H9 (cell line): ENCODE data around the gene CYTIP. TPM values are rescaled to one million over a fixed set of nuclear protein-coding genes. Genes with fewer than 3 reads are reported as not detected.

Experiments
- DNase-seq: peaks from one replicate; pipeline ENCODE4 v3.0.0-alpha.2; 2017
- H2AFZ ChIP-seq: one replicate; pipeline ENCODE4 v1.6.1; 2013; ENCODE audit warnings: mild to moderate bottlenecking, low read length, control low read depth, moderate library complexity
- H2AK5ac ChIP-seq: 2 replicates; pipeline ENCODE4 v1.6.1; 2013; ENCODE audit warnings: low read length, control low read depth, mixed read lengths; ENCODE audit not compliant: insufficient read length
- H2BK120ac ChIP-seq: one replicate; pipeline ENCODE4 v1.6.1; 2013; ENCODE audit warnings: low read depth, mild to moderate bottlenecking, low read length, control low read depth, inconsistent platforms; ENCODE audit not compliant: poor library complexity, severe bottlenecking
- H2BK12ac ChIP-seq: 2 replicates; pipeline ENCODE4 v1.6.1; 2013; ENCODE audit warnings: low read length, control low read depth, mixed read lengths, low read depth; ENCODE audit not compliant: insufficient read length
- H2BK15ac ChIP-seq: 2 replicates; pipeline ENCODE4 v1.6.1; 2013; ENCODE audit warnings: low read depth, low read length, control low read depth
- H2BK20ac ChIP-seq: one replicate; pipeline ENCODE4 v1.6.1; 2013; ENCODE audit warnings: low read depth, mild to moderate bottlenecking, low read length, control low read depth, inconsistent platforms; ENCODE audit not compliant: poor library complexity, severe bottlenecking
- H2BK5ac ChIP-seq: 2 replicates; pipeline ENCODE4 v1.6.1; 2013; ENCODE audit warnings: low read length, control low read depth, mixed read lengths; ENCODE audit not compliant: insufficient read length
- H3K14ac ChIP-seq: 2 replicates; pipeline ENCODE4 v1.6.1; 2013; ENCODE audit warnings: low read length, control low read depth; ENCODE audit not compliant: insufficient read depth
- H3K18ac ChIP-seq: 2 replicates; pipeline ENCODE4 v1.6.1; 2013; ENCODE audit warnings: low read depth, mild to moderate bottlenecking, mixed read lengths, low read length, control low read depth; ENCODE audit not compliant: insufficient read length
- H3K23ac ChIP-seq: 2 replicates; pipeline ENCODE4 v1.6.1; 2013; ENCODE audit warnings: low read length, control low read depth, mixed read lengths, low read depth; ENCODE audit not compliant: insufficient read length
- H3K23me2 ChIP-seq: 2 replicates; pipeline ENCODE4 v1.6.1; 2013; ENCODE audit warnings: low read depth, mild to moderate bottlenecking, mixed read lengths, low read length, control low read depth; ENCODE audit not compliant: insufficient read length, poor library complexity, severe bottlenecking
- H3K27ac ChIP-seq: 2 replicates; pipeline ENCODE4 v1.5.1; 2013; ENCODE audit warnings: low read length, control low read depth, mixed read lengths, low read depth; ENCODE audit not compliant: insufficient read length
- H3K27me3 ChIP-seq: 2 replicates; pipeline ENCODE4 v1.6.1; 2013; ENCODE audit warnings: low read length, control low read depth, inconsistent platforms; ENCODE audit not compliant: insufficient read depth
- H3K4ac ChIP-seq: 2 replicates; pipeline ENCODE4 v1.6.1; 2013; ENCODE audit warnings: low read depth, mild to moderate bottlenecking, control low read depth, inconsistent platforms, low read length, moderate library complexity
- H3K4me1 ChIP-seq: 2 replicates; pipeline ENCODE4 v1.6.1; 2013; ENCODE audit warnings: low read length, control low read depth, inconsistent platforms; ENCODE audit not compliant: insufficient read depth
- H3K4me2 ChIP-seq: 2 replicates; pipeline ENCODE4 v1.6.1; 2013; ENCODE audit warnings: low read length, control low read depth, mixed read lengths; ENCODE audit not compliant: insufficient read length, insufficient read depth
- H3K56ac ChIP-seq: 2 replicates; pipeline ENCODE4 v1.6.1; 2013; ENCODE audit warnings: low read depth, mild to moderate bottlenecking, mixed read lengths, low read length, control low read depth; ENCODE audit not compliant: insufficient read length
- H3K79me1 ChIP-seq: 2 replicates; pipeline ENCODE4 v1.6.1; 2013; ENCODE audit warnings: low read depth, mild to moderate bottlenecking, moderate library complexity, low read length, control low read depth, inconsistent platforms; ENCODE audit not compliant: insufficient read depth, poor library complexity, severe bottlenecking
- H3K79me2 ChIP-seq: 2 replicates; pipeline ENCODE4 v1.6.1; 2013; ENCODE audit warnings: low read length, control low read depth, inconsistent platforms; ENCODE audit not compliant: insufficient read depth
- H3K9ac ChIP-seq: 2 replicates; pipeline ENCODE4 v1.6.1; 2013; ENCODE audit warnings: low read length, control low read depth, mixed read lengths; ENCODE audit not compliant: insufficient read length; ENCODE audit errors: extremely low read depth
- H3K9me3 ChIP-seq: one replicate; pipeline ENCODE4 v1.6.1; 2013; ENCODE audit warnings: low read depth, low read length, inconsistent platforms; ENCODE audit not compliant: control insufficient read depth
- H3T11ph ChIP-seq: one replicate; pipeline ENCODE4 v1.6.1; 2013; ENCODE audit warnings: mild to moderate bottlenecking, low read length, control low read depth, inconsistent platforms
- H4K20me1 ChIP-seq: one replicate; pipeline ENCODE4 v1.6.1; 2013; ENCODE audit not compliant: control insufficient read depth, insufficient read length, insufficient read depth
- H4K5ac ChIP-seq: 2 replicates; pipeline ENCODE4 v1.6.1; 2013; ENCODE audit warnings: low read depth, mild to moderate bottlenecking, mixed read lengths, low read length, control low read depth; ENCODE audit not compliant: insufficient read length
- H4K8ac ChIP-seq: replicated peaks from 2 replicates; pipeline ENCODE4 v1.6.1; 2013; ENCODE audit warnings: low read length, control low read depth, mixed read lengths, low read depth; ENCODE audit not compliant: insufficient read length
- H4K91ac ChIP-seq: 2 replicates; pipeline ENCODE4 v1.6.1; 2013; ENCODE audit warnings: low read depth, mild to moderate bottlenecking, moderate library complexity, mixed read lengths, low read length, control low read depth; ENCODE audit not compliant: insufficient read length
- H3K27ac Mint-ChIP-seq, 3 experiments: 2 replicates in 2 of 3; 3 replicates in 1 of 3; pipeline ENCODE4 v1.8.0; 2020 to 2021; ENCODE audit warnings: mixed read lengths in 3 of 3, mild to moderate bottlenecking in 1 of 3, moderate library complexity in 1 of 3
- H3K27me3 Mint-ChIP-seq: 2 replicates; pipeline ENCODE4 v1.8.0; 2021; ENCODE audit warnings: low read depth, mild to moderate bottlenecking, moderate library complexity, mixed read lengths
- H3K36me3 Mint-ChIP-seq, 3 experiments: 2 replicates in 2 of 3; 3 replicates in 1 of 3; pipeline ENCODE4 v1.8.0; 2020 to 2021; ENCODE audit warnings: low read depth in 3 of 3, mixed read lengths in 3 of 3; ENCODE audit not compliant: insufficient read depth in 1 of 3
- H3K4me1 Mint-ChIP-seq, 2 experiments: 2 replicates each; pipeline ENCODE4 v1.8.0; 2020; ENCODE audit warnings: mixed read lengths in 2 of 2
- H3K4me3 Mint-ChIP-seq, 2 experiments: 2 replicates in 1 of 2; 3 replicates in 1 of 2; pipeline ENCODE4 v1.8.0; 2020 to 2021; ENCODE audit warnings: mild to moderate bottlenecking in 2 of 2, mixed read lengths in 2 of 2, moderate library complexity in 1 of 2
- H3K9me3 Mint-ChIP-seq, 2 experiments: 2 replicates in 1 of 2; 3 replicates in 1 of 2; pipeline ENCODE4 v1.8.0; 2020; ENCODE audit warnings: mild to moderate bottlenecking in 2 of 2, mixed read lengths in 2 of 2, moderate library complexity in 1 of 2
- WGBS: extraction: QIAGEN DNeasy Blood & Tissue Kit; methylation state at CpG from one replicate; pipeline ENCODE4 v1.1.7; 2013; ENCODE audit warnings: missing lambda C conversion rate, low lambda C conversion rate, mixed read lengths; ENCODE audit not compliant: insufficient read length; ENCODE audit errors: extremely low coverage; 5-methylcytosine and 5-hydroxymethylcytosine counted together
- total RNA-seq: library from RNA; stranded (reverse); gene quantifications from 2 replicates; pipeline ENCODE4 v1.2.1, GENCODE V29; 2021
- TF ChIP-seq, protein P1 (sequence below): fragments of 200-600 bp; sonication (generic); conservative IDR thresholded peaks from 3 replicates; pipeline ENCODE4 v1.8.0; 2021; ENCODE audit warnings: antibody characterized with exemption, mild to moderate bottlenecking

CYTIP gene
- total RNA-seq, 1 experiment from 2014 or later: 0.28 TPM

DNA sequence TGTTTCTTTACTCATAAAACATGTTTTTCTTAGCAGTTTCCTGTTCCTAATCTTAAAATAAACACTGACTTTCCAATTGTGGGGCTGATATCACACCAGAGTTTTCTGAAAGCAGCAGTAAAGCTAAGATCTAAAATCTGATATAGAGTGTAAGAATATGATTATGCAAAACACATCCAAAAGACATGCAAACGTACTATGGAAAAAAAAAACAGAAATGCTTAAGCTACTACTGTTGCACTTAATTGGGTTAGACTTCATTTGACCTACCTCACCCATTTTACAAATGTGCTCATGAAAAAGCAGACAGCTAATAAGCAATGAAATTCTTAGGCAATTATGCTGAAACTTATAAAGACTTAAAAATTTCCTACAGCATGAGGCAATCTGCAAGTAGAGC lies 10.5 kb downstream of the CYTIP start:
- Mint-ChIP-seq H3K4me3 (no peak overlapping the region), H3K27me3 (no peaks in the 10 kb centered on the region), H3K27ac (no peak overlapping the region), H3K36me3 (no peaks in the 10 kb centered on the region), H3K4me1 (peaks cover 7 to 9% of the 10 kb centered on the region in 2 experiments), H3K9me3 (no peaks in the 10 kb centered on the region)
- no peak overlapping the region for H2BK15ac ChIP-seq
- H2BK5ac ChIP-seq: no peak overlapping the region
- H2AFZ ChIP-seq: no peak overlapping the region
- H3K56ac ChIP-seq: no peak overlapping the region
- H3K9ac ChIP-seq: no peak overlapping the region
- no peaks in the 10 kb centered on the region for H3K9me3 ChIP-seq
- H3K79me2 ChIP-seq: no peaks in the 10 kb centered on the region
- H3K14ac ChIP-seq: no peak overlapping the region
- H3K4me1 ChIP-seq: no peaks in the 10 kb centered on the region
- no peak overlapping the region for H3K23ac ChIP-seq
- DNase-seq: no peak
- no peaks in the 10 kb centered on the region for H3K27me3 ChIP-seq
- H4K20me1 ChIP-seq: no peaks in the 10 kb centered on the region
- H2AK5ac ChIP-seq: no peak overlapping the region
- no peak overlapping the region for H2BK12ac ChIP-seq
- H4K5ac ChIP-seq: no peak overlapping the region
- H3T11ph ChIP-seq: no peak overlapping the region
- no peak overlapping the region for H2BK120ac ChIP-seq
- H3K27ac ChIP-seq: no peak overlapping the region
- WGBS: no CpG with 5 or more reads among the region's 1 CpG
- no peak overlapping the region for H3K18ac ChIP-seq
- no peak overlapping the region for H2BK20ac ChIP-seq
- H3K4me2 ChIP-seq: no peak overlapping the region
- no peaks in the 10 kb centered on the region for H3K23me2 ChIP-seq
- TF ChIP-seq, protein P1, sequence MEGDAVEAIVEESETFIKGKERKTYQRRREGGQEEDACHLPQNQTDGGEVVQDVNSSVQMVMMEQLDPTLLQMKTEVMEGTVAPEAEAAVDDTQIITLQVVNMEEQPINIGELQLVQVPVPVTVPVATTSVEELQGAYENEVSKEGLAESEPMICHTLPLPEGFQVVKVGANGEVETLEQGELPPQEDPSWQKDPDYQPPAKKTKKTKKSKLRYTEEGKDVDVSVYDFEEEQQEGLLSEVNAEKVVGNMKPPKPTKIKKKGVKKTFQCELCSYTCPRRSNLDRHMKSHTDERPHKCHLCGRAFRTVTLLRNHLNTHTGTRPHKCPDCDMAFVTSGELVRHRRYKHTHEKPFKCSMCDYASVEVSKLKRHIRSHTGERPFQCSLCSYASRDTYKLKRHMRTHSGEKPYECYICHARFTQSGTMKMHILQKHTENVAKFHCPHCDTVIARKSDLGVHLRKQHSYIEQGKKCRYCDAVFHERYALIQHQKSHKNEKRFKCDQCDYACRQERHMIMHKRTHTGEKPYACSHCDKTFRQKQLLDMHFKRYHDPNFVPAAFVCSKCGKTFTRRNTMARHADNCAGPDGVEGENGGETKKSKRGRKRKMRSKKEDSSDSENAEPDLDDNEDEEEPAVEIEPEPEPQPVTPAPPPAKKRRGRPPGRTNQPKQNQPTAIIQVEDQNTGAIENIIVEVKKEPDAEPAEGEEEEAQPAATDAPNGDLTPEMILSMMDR: no peak
- H4K8ac ChIP-seq: no peak overlapping the region
- no peak overlapping the region for H4K91ac ChIP-seq
- no peaks in the 10 kb centered on the region for H3K79me1 ChIP-seq
- H3K4ac ChIP-seq: no peak overlapping the region
